HepG2 (cell line): ENCODE measurements around the gene KBTBD3. TPM values are rescaled to one million over a fixed set of nuclear protein-coding genes. Genes with fewer than 3 reads are reported as not detected.

Experiments
- ATAC-seq: fragments of 200-7000 bp; cut with Tn5 transposase; 3 replicates; pipeline ENCODE4 v1.9.1; 2020; ENCODE audit warnings: mild to moderate bottlenecking, moderate library complexity
- BruUV-seq: library from RNA; stranded (reverse); fragments of 400-500 nt; replicated peaks from 2 replicates; lab custom pipeline; 2021; lab: Mats Ljungman, UMichigan
- CTCF ChIA-PET: fragments of 300-600 bp; formaldehyde crosslinking; extraction: SDS; loops from one replicate; lab custom pipeline; 2021; ENCODE audit warnings: low total read pairs, inconsistent platforms, low intra/inter-chr PET ratio; lab: Yijun Ruan, JAX
- POLR2A ChIA-PET: fragments of 350-600 bp; sonication (Branson Sonifier 250); formaldehyde crosslinking; loops from one replicate; lab custom pipeline; 2020; ENCODE audit warnings: antibody characterized with exemption, inconsistent platforms; lab: Yijun Ruan, JAX
- DNase-seq: peaks from one replicate; pipeline ENCODE4 v3.0.0-alpha.2; 2015; ENCODE audit warnings: low spot score
- FAIRE-seq: peaks from 3 replicates; lab custom pipeline; 2011; peaks lifted over from hg19 to GRCh38; lab: Jason Lieb, UNC
- H2AFZ ChIP-seq: one replicate; pipeline ENCODE4 v1.6.1; 2011; ENCODE audit warnings: low read length, inconsistent platforms
- H3K27ac ChIP-seq: fragments of 300-600 bp; 3 replicates; pipeline ENCODE4 v1.8.0; 2011; ENCODE audit warnings: mixed run types, mild to moderate bottlenecking, mixed read lengths, low read length, inconsistent platforms; ENCODE audit not compliant: insufficient read depth; ENCODE audit errors: extremely low read length
- H3K27me3 ChIP-seq, 2 experiments: fragments of 200-600 bp in 1 of 2; 2 replicates in 1 of 2; 3 replicates in 1 of 2; pipeline versions ENCODE4 v1.6.0 to v1.8.0; 2011; ENCODE audit warnings: low read length in 2 of 2, mild to moderate bottlenecking in 2 of 2, moderate library complexity in 2 of 2, inconsistent platforms in 1 of 2; ENCODE audit not compliant: insufficient read depth in 2 of 2, control insufficient read depth in 1 of 2
- H3K36me3 ChIP-seq, 2 experiments: fragments of 200-600 bp in 1 of 2; replicated peaks in 1 of 2; 2 replicates in 1 of 2; 3 replicates in 1 of 2; pipeline versions ENCODE4 v1.5.1 to v1.8.0; 2011; ENCODE audit warnings: low read length in 2 of 2, inconsistent platforms in 1 of 2; ENCODE audit not compliant: insufficient read depth in 2 of 2, control insufficient read depth in 1 of 2
- H3K4me1 ChIP-seq: 2 replicates; pipeline ENCODE4 v1.5.1; 2012; ENCODE audit warnings: low read length, inconsistent platforms; ENCODE audit not compliant: insufficient read depth
- H3K4me2 ChIP-seq: 2 replicates; pipeline ENCODE4 v1.6.0; 2011; ENCODE audit warnings: low read depth, low read length, inconsistent platforms
- H3K4me3 ChIP-seq, 3 experiments: fragments of 200-600 bp in 1 of 3; sonication (generic), shearing (Covaris generic) in 1 of 3; replicated peaks in 1 of 3; 2 replicates each; pipeline ENCODE4 v1.5.1; 2011 to 2016; ENCODE audit warnings: low read length in 3 of 3, inconsistent platforms in 2 of 3, low read depth in 2 of 3, mild to moderate bottlenecking in 2 of 3, control low read depth in 1 of 3, mixed read lengths in 1 of 3; ENCODE audit not compliant: insufficient read depth in 1 of 3
- H3K79me2 ChIP-seq: one replicate; pipeline ENCODE4 v1.6.1; 2011; ENCODE audit warnings: low read length, inconsistent platforms; ENCODE audit not compliant: insufficient read depth
- H3K9ac ChIP-seq: 2 replicates; pipeline ENCODE4 v1.6.0; 2011; ENCODE audit warnings: mild to moderate bottlenecking, low read depth, low read length, inconsistent platforms; ENCODE audit not compliant: insufficient read depth
- H3K9me3 ChIP-seq: 2 replicates; pipeline ENCODE4 v1.5.1; 2012; ENCODE audit warnings: mild to moderate bottlenecking, low read length
- H4K20me1 ChIP-seq: 2 replicates; pipeline ENCODE4 v1.6.0; 2011; ENCODE audit warnings: inconsistent platforms, mild to moderate bottlenecking, low read length, moderate library complexity; ENCODE audit not compliant: insufficient read depth
- CEBPB ChIP-seq: IDR thresholded peaks from 2 replicates; pipeline ENCODE4 v1.6.1; 2011; ENCODE audit warnings: low read depth, low read length, improper control_type of control experiment, borderline replicate concordance
- CEBPG ChIP-seq: IDR thresholded peaks from 2 replicates; pipeline ENCODE4 v1.6.1; 2016
- FOXA3 ChIP-seq: IDR thresholded peaks from 2 replicates; pipeline ENCODE4 v1.6.1; 2016; ENCODE audit warnings: missing genetic modification reagents, missing compliant biosample characterization
- HES4 ChIP-seq: sonication (generic); formaldehyde crosslinking; IDR thresholded peaks from 2 replicates; pipeline ENCODE4 v1.9.0; 2021; ENCODE audit warnings: mild to moderate bottlenecking, missing genetic modification reagents, borderline replicate concordance
- ISL2 ChIP-seq: sonication (generic); formaldehyde crosslinking; IDR thresholded peaks from 2 replicates; pipeline ENCODE4 v1.5.0; 2020; ENCODE audit warnings: missing genetic modification reagents
- MAFK ChIP-seq, 2 experiments: IDR thresholded peaks in 1 of 2; conservative IDR thresholded peaks in 1 of 2; 2 replicates each; pipeline ENCODE4 v1.6.1; 2011; ENCODE audit warnings: improper control_type of control experiment in 2 of 2, low read length in 2 of 2
- SIX1 ChIP-seq: sonication (generic); formaldehyde crosslinking; IDR thresholded peaks from 2 replicates; pipeline ENCODE4 v1.4.0; 2020; ENCODE audit warnings: missing genetic modification reagents, borderline replicate concordance
- ZNF180 ChIP-seq: sonication (generic); formaldehyde crosslinking; IDR thresholded peaks from 2 replicates; pipeline ENCODE4 v1.4.0; 2020; ENCODE audit warnings: low read depth, missing genetic modification reagents, borderline replicate concordance
- ZNF512 ChIP-seq: sonication (generic); formaldehyde crosslinking; IDR thresholded peaks from 2 replicates; pipeline ENCODE4 v1.4.0; 2020; ENCODE audit warnings: mild to moderate bottlenecking, missing genetic modification reagents
- WGBS: methylation state at CpG from one replicate; pipeline ENCODE4 v1.1.6; 2017; ENCODE audit warnings: low lambda C conversion rate; 5-methylcytosine and 5-hydroxymethylcytosine counted together
- in situ Hi-C: cut with HindIII; loops from 2 replicates; pipeline ENCODE4 v1.10.0; 2017; ENCODE audit warnings: low pct_unique_long_range_greater_than_20kb; ENCODE audit not compliant: extremely low pct_ligation_motif_present
- intact Hi-C: fragments of 100-400 bp; cut with micrococcal nuclease; formaldehyde crosslinking; loops from one replicate; pipeline ENCODE4 v1.10.0; 2022; ENCODE audit not compliant: unreplicated experiment
- polyA plus RNA-seq, 8 experiments: library from polyadenylated mRNA; depleted of rRNA in 3 of 8; stranded (reverse) in 7 of 8; unstranded in 1 of 8; fragments of >200 nt; fragmentation: Illumina TruSeq in 4 of 8; extraction: Trizol in 4 of 8; gene quantifications; 2 replicates each; pipeline versions ENCODE4 v1.2.1 to v1.2.3, GENCODE V29; 2011 to 2016; ENCODE audit warnings: low read depth in 4 of 8, missing spikeins in 1 of 8, mixed read lengths in 1 of 8; ENCODE audit not compliant: insufficient read depth in 1 of 8
- total RNA-seq, 5 experiments: library from RNA; depleted of rRNA; stranded (reverse); fragments of >200 nt; fragmentation: Illumina TruSeq; extraction: Trizol; gene quantifications; 2 replicates each; pipeline ENCODE4 v1.2.3, GENCODE V29; 2016; ENCODE audit warnings: low read depth in 1 of 5

KBTBD3 gene
- total and polyA plus RNA-seq, 2 of the 13 experiments (the other 11 are each of a cell fraction or from before 2014, with no cell fraction given): 1.8 to 7.4 TPM

- in situ Hi-C loops (loop anchor here (5.0 kb wide), 1 partner anchor 56 kb away; the partner anchor contains the start of genes AASDHPPT and KBTBD3), intact Hi-C loops (loop anchor here (5.0 kb wide), 1 partner anchor 1059 kb away; no protein-coding TSS in a partner anchor)
- no peaks in the 10 kb centered on the region for H3K9me3 ChIP-seq
- H3K27ac ChIP-seq: peak overlapping the region; percentile 37
- TF ChIP-seq MAFK (conservative IDR thresholded peaks at IDR 0.05 in 1 of 2, IDR thresholded peaks at IDR 0.05 in 1 of 2; ENCODE audit: low read length in 2 of 2) (no peak), CEBPB (peak; percentile 77), SIX1 (CRISPR knock-in tag) (no peak), FOXA3 (no peak), HES4 (CRISPR knock-in tag) (no peak), ZNF180 (CRISPR knock-in tag) (no peak), ISL2 (CRISPR knock-in tag) (peak; percentile 12; the same call in 1 of the 2 replicates), CEBPG (CRISPR knock-in tag) (peak; percentile 57), ZNF512 (CRISPR knock-in tag) (no peak)
- CTCF ChIA-PET: no interaction called here
- H3K79me2 ChIP-seq: peaks cover 9% of the 10 kb centered on the region
- no peaks in the 10 kb centered on the region for H3K27me3 ChIP-seq
- FAIRE-seq: no peak
- 25% methylated on average over 16 of the region's 18 CpGs for WGBS
- H3K36me3 ChIP-seq: no peaks in the 10 kb centered on the region
- H4K20me1 ChIP-seq: no peaks in the 10 kb centered on the region
- peak; percentile 37 for ATAC-seq
- peak overlapping the region; percentile 67 for H3K4me2 ChIP-seq
- TSS peak; percentile 65 for BruUV-seq
- DNase-seq: peak; percentile 10
- H3K4me1 ChIP-seq: peaks cover 28% of the 10 kb centered on the region
- no peak overlapping the region for H2AFZ ChIP-seq
- POLR2A ChIA-PET: no interaction called here
- H3K9ac ChIP-seq: peak overlapping the region; percentile 72
- peak overlapping the region; percentile 74 to 96 (median 88) for H3K4me3 ChIP-seq
These were observed 55.8 kb downstream of the KBTBD3 start for GRCh38 chr11:106021181-106021966.
